GM12801 (cell line): ENCODE results near the gene STRBP.

Experiments
- CTCF ChIP-seq: IDR thresholded peaks from one replicate; pipeline ENCODE4 v1.5.1; 2011; ENCODE audit warnings: control low read depth; ENCODE audit not compliant: insufficient read length; ENCODE audit errors: extremely low read depth

STRBP gene

DNA sequence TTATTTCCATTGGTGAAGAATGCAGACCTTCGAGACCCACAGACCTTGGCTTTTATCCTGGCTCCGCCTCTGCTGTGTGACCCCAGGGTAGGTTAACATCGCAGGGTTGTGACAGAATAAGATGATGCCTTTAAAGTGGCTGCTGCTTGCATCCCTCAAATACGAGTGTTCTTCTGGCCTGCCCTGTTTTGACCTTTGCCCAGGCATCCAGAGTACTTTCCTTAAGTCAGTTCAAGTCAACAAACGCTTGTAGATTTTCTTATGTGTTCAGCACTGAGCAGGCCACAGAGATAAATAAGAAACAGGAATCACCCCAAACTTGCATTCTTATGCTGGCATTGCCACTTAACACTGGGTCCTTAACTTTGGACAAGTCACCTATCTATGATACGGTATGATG, 184.7 kb downstream of the STRBP start:
- no peak for TF ChIP-seq CTCF

- no peak for TF ChIP-seq CTCF
These were observed 186.6 kb downstream of the STRBP start for GRCh38 chr9:123081824-123082223.

DNA sequence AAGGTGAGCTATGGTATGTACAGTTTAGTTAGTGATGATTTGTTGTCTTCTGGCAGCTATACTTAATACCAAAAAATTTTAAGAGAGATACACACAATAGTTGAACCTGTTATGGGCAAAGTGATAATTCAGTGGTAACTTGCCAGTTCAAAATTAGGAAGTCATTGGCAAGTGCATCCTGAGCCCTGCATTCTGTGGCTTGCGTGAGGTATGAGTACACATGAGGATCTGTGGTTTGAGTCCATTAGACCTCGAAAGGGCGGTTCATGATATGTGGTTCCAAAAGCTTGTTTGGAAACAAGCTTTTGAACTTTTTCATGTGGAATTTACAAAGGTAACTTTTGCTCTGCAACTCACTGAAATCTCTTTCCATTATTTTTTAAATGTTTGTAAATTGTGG, 187.9 kb downstream of the STRBP start:
- TF ChIP-seq CTCF = no peak

GRCh38 chr9:123074628-123075027, 193.8 kb downstream of the STRBP start:
- no peak for TF ChIP-seq CTCF

DNA sequence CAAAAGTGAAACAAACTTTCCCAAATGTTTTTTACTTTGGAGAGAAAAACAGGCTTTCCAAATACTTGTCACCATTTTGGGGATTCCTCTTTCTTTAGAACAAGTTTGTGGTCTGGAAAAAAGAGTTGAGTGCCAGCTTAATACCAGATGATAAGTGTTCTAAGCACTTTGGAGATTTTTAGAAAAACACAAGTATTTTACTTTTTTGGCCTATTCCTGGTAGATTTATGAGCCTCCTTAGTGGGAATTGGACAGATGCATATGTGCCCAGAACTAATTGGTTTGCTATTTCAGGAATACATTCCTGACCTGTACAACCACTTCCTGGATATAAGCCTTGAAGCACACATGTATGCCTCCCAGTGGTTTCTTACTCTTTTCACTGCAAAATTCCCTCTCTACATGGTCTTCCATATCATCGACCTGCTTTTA, 194.4 kb downstream of the STRBP start:
- TF ChIP-seq CTCF = no peak

- TF ChIP-seq CTCF = no peak
These were observed 194.9 kb downstream of the STRBP start for GRCh38 chr9:123073441-123073840.

DNA sequence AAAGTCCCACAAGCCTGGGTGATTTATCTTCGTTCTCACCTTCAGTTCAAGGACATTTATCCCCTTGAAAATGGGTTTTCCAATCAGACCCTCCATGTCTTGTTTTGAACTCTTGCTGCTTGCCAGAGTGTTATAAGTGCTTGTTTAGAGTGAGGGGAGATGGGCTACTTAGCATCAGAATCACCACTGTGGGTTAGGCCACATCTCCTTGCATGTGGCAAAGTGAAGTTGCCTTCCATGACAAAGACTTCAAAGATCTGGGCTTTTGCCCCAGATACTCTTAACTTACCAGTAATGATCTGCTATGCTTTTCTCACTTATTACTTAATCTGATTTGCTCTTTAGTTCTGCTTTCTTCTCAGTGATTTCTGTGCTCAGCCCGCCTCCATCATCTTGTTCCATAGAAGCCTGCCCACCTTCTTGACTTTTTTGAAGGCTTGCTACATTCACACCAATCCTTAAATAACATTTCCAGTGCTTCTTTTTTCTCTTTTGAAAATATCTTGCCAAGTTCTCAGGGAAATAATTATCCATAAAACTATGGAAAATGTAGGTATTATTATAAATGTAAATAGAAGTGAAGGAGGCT, 195.9 kb downstream of the STRBP start:
- TF ChIP-seq CTCF = no peak
